ENCODE data around the gene NSL1.

- no peak for TF ChIP-seq POLR2AphosphoS5 (IDR thresholded peaks at IDR 0.05)
- TF ChIP-seq CTCF (IDR thresholded peaks at IDR 0.05): no peak
Measured at GRCh38 chr1:212719633-212720032, 71.9 kb downstream of the NSL1 start.

All from stomach (tissue), 4 donors.